Measurements from ENCODE around the gene FGF12.

DNA sequence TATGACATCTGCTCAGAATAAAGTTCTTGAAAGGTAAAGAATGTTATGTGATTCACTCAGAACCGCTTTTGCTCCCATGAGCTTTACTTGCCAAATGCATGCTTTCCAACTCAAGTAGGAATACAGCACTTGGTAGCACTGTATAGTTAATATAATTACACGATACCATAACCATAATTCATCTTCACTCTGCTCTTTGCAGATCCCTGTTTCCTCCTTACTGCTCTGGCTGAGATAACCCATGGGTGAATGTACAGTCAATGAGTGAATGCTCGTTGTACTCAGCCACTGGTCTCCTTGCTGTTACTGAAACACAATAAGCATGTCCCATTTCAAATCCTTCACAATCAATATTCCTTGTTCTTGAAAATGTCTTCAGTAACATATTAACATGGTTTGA is 550.0 kb downstream of the FGF12 start:
- TF ChIP-seq, protein P1, sequence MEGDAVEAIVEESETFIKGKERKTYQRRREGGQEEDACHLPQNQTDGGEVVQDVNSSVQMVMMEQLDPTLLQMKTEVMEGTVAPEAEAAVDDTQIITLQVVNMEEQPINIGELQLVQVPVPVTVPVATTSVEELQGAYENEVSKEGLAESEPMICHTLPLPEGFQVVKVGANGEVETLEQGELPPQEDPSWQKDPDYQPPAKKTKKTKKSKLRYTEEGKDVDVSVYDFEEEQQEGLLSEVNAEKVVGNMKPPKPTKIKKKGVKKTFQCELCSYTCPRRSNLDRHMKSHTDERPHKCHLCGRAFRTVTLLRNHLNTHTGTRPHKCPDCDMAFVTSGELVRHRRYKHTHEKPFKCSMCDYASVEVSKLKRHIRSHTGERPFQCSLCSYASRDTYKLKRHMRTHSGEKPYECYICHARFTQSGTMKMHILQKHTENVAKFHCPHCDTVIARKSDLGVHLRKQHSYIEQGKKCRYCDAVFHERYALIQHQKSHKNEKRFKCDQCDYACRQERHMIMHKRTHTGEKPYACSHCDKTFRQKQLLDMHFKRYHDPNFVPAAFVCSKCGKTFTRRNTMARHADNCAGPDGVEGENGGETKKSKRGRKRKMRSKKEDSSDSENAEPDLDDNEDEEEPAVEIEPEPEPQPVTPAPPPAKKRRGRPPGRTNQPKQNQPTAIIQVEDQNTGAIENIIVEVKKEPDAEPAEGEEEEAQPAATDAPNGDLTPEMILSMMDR (IDR thresholded peaks at IDR 0.05): no peak
- TF ChIP-seq POLR2A (IDR thresholded peaks at IDR 0.05): no peak
